Erythroblast (primary cell): Measurements from ENCODE around the gene FGF12.

Experiments
- GATA1 ChIP-seq: IDR thresholded peaks from 2 replicates; pipeline ENCODE4 v1.6.1; 2011; ENCODE audit warnings: low read depth, mild to moderate bottlenecking, control low read depth, low read length, moderate library complexity
- POLR2A ChIP-seq: IDR thresholded peaks from 2 replicates; pipeline ENCODE4 v1.6.1; 2011; ENCODE audit warnings: mild to moderate bottlenecking, low read length

- TF ChIP-seq POLR2A (no peak), GATA1 (no peak)
These were observed 150.1 kb downstream of the FGF12 start for GRCh38 chr3:192577271-192577670.
